Endothelial cell (in vitro differentiated cells): ENCODE measurements around the gene TLCD3B. TPM values are rescaled to one million over a fixed set of nuclear protein-coding genes. Genes with fewer than 3 reads are reported as not detected.

Experiments used
- DNase-seq: peaks from one replicate; pipeline ENCODE4 v3.0.0; 2021; ENCODE audit warnings: low spot score
- H3K27ac Mint-ChIP-seq: one replicate; pipeline ENCODE4 v1.8.0; 2021; ENCODE audit warnings: mixed read lengths, inconsistent platforms; ENCODE audit not compliant: unreplicated experiment
- H3K27me3 Mint-ChIP-seq: one replicate; pipeline ENCODE4 v1.8.0; 2021; ENCODE audit warnings: mild to moderate bottlenecking, moderate library complexity, mixed read lengths, inconsistent platforms; ENCODE audit not compliant: unreplicated experiment
- H3K36me3 Mint-ChIP-seq: one replicate; pipeline ENCODE4 v1.8.0; 2021; ENCODE audit warnings: mild to moderate bottlenecking, low read depth, mixed read lengths, inconsistent platforms; ENCODE audit not compliant: unreplicated experiment
- H3K4me1 Mint-ChIP-seq: one replicate; pipeline ENCODE4 v1.8.0; 2021; ENCODE audit warnings: mild to moderate bottlenecking, mixed read lengths, inconsistent platforms; ENCODE audit not compliant: unreplicated experiment
- H3K4me3 Mint-ChIP-seq: one replicate; pipeline ENCODE4 v1.8.0; 2021; ENCODE audit warnings: mild to moderate bottlenecking, mixed read lengths, inconsistent platforms; ENCODE audit not compliant: unreplicated experiment
- H3K9me3 Mint-ChIP-seq: one replicate; pipeline ENCODE4 v1.8.0; 2021; ENCODE audit warnings: mixed read lengths, inconsistent platforms; ENCODE audit not compliant: unreplicated experiment
- total RNA-seq: library from RNA; stranded (reverse); fragmentation: NEBNext Ultra II Directional; extraction: Animal tissue kit (Norgen Biotek cat#: 25700); gene quantifications from one replicate; pipeline ENCODE4 v1.2.1, GENCODE V29; 2021; ENCODE audit not compliant: unreplicated experiment
- TF ChIP-seq, protein P1 (sequence below): fragments of 200-600 bp; sonication (generic); IDR thresholded peaks from one replicate; pipeline ENCODE4 v1.5.0; 2021; ENCODE audit warnings: antibody characterized with exemption; ENCODE audit not compliant: unreplicated experiment

Gene TLCD3B
- total RNA-seq, 1 donor from 2014 or later, result 1.4 TPM

DNA sequence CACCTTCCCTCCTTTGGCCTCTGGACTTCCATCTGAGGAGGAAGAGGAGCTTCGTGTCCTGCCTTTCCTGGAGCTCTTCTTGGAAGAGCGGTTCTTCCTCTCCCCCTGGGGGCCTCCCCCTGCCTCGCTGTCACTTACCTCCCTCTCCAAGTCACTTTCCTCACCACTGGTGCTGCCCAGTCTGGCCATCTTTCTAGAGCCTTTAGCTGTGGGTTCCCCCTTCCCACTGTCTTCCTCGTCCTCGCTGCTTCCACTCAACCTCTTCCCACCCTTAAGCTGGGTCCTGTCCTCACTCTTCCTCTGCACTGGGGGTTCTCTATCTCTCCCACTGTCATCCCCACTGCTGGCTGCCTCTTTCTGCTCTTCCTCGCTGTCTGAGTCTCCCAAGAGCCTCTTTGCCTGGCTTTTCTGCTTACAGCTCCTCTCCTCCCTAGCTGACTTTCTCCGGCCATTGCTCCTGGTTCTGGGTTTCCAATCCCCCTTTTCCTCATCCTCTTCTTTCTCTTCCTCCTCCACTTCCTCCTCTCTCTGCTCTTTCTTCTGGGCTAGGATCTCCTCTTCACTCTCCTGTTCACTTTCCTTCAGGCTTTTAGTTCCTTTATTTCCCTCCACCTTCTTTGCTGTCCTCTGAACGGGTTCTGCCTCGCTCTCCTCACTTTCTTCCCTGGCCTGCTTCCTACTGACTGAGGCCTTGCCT, 37.0 kb downstream of the TLCD3B start:
- H3K36me3 Mint-ChIP-seq, result peaks cover 52% of the 10 kb centered on the region
- no peak for DNase-seq
- H3K4me3 Mint-ChIP-seq, result peak overlapping the region; percentile 96
- peaks cover 57% of the 10 kb centered on the region for H3K4me1 Mint-ChIP-seq
- H3K27me3 Mint-ChIP-seq, result peaks cover 39% of the 10 kb centered on the region
- TF ChIP-seq, protein P1, sequence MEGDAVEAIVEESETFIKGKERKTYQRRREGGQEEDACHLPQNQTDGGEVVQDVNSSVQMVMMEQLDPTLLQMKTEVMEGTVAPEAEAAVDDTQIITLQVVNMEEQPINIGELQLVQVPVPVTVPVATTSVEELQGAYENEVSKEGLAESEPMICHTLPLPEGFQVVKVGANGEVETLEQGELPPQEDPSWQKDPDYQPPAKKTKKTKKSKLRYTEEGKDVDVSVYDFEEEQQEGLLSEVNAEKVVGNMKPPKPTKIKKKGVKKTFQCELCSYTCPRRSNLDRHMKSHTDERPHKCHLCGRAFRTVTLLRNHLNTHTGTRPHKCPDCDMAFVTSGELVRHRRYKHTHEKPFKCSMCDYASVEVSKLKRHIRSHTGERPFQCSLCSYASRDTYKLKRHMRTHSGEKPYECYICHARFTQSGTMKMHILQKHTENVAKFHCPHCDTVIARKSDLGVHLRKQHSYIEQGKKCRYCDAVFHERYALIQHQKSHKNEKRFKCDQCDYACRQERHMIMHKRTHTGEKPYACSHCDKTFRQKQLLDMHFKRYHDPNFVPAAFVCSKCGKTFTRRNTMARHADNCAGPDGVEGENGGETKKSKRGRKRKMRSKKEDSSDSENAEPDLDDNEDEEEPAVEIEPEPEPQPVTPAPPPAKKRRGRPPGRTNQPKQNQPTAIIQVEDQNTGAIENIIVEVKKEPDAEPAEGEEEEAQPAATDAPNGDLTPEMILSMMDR, result no peak
- H3K27ac Mint-ChIP-seq, result peak overlapping the region; percentile 81
- no peaks in the 10 kb centered on the region for H3K9me3 Mint-ChIP-seq

DNA sequence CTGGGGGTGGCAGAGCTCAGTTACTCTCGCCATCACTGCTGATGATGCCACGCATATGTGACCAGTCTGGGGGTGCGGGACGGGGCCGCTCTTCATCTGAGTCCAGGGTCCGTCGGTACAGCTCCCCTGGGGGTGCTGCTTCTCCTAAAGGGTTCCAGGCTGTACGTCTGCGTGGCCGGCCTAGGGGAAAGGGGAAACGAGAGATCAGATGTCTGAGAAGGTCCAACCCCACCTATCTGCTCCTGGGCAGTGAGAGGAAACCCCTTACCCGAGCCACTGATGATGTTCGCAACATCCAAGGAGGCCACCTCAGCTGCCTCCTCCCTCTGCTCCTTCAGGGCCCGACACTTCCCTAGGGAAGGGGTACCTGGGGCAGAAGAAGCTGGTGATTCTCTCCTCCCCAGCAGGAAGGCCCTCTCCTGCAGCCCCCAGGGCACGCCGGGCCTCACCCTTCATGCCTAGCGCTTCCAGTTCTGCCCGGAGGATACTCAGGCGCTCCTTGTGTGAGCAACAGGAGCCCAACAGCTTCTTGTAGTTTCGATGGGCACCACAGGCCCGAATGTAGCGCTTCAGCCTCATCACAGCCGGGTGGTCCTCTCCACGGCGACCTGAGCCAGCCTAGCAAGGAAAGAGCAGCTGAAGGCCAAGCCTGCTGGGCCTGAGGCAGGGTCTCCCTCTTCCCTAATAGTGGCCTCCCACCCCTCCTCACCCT, 37.7 kb downstream of the TLCD3B start:
- peaks cover 56% of the 10 kb centered on the region for H3K4me1 Mint-ChIP-seq
- H3K36me3 Mint-ChIP-seq, result peaks cover 52% of the 10 kb centered on the region
- H3K27me3 Mint-ChIP-seq, result peaks cover 37% of the 10 kb centered on the region
- H3K4me3 Mint-ChIP-seq, result no peak overlapping the region
- H3K9me3 Mint-ChIP-seq, result no peaks in the 10 kb centered on the region
- H3K27ac Mint-ChIP-seq, result no peak overlapping the region
- no peak for DNase-seq
- TF ChIP-seq, protein P1, result no peak

DNA sequence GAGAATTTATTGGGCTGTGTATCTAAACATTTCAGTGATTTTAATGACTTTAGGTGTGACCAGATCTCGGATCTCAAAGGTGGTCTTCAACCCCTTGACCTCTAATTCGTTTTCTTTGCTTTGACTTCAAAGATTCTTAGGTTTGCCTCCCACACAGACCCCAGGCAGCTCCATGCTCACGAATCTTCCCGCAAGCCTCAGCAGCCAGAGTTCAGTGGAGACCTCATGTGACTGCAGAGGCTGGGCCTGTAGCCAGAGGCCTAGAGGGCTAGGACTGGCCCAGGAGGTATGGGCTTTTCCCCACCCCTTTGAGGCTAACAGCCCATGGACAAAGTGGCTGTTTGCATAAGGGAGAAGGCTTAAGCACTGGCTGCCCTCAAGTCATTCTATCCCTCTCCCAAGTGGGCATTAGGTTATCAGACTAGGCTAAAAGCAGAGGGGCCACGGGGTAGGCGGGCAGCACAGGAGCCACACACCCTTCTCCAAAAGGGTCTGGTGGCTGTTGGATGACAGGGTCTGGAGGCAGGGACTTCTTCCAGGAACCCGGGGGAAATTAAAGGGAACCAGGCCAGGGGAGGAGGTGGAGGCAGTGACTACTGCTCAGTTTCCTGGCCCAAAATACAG, 38.6 kb downstream of the TLCD3B start:
- Mint-ChIP-seq H3K4me1 (peaks cover 59% of the 10 kb centered on the region), H3K36me3 (peaks cover 55% of the 10 kb centered on the region), H3K9me3 (no peaks in the 10 kb centered on the region), H3K27ac (peak overlapping the region; percentile 86), H3K4me3 (peak overlapping the region; percentile 84), H3K27me3 (peaks cover 35% of the 10 kb centered on the region)
- DNase-seq, result no peak
- TF ChIP-seq, protein P1, result no peak

DNA sequence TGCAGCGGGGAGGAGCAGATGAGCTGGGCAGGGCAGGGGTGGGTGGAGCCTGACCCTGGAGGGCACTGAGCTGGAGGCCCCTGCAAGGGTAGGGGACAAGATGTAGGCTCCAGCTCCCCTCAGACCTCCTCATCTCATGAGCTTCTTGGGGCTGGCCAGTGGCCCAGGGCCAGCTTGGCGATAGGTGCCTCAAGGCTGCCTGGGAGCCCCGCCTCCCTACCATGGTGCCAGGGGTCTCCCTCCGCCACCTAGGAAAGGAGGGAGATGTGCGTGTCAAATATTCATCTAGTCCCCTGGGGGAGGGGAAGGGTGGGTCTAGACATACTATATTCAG, 39.5 kb downstream of the TLCD3B start:
- Mint-ChIP-seq H3K9me3 (no peaks in the 10 kb centered on the region), H3K27ac (no peak overlapping the region), H3K27me3 (peaks cover 30% of the 10 kb centered on the region), H3K36me3 (peaks cover 54% of the 10 kb centered on the region), H3K4me1 (peaks cover 53% of the 10 kb centered on the region), H3K4me3 (no peak overlapping the region)
- TF ChIP-seq, protein P1, result no peak
- DNase-seq, result no peak
